Measurements from ENCODE around the gene TGFB1I1. TPM values are rescaled to one million over a fixed set of nuclear protein-coding genes. Genes with fewer than 3 reads are reported as not detected.
"Not testable (repeated sequence)": the region's sequence is repeated elsewhere in the genome, so short reads cannot be mapped to it uniquely, and the experiment has no call there.

TGFB1I1 gene
- total and polyA plus RNA-seq, 4 donors = 124 to 240 (median 199) TPM

GRCh38 chr16:31430380-31431052 lies 41.4 kb upstream of the TGFB1I1 start:
- intact Hi-C loops (cut with DNase I) = no loop called here
- no peaks in the 10 kb centered on the region for H3K27me3 ChIP-seq (ENCODE audit: control insufficient read depth in 1 of 2, insufficient read depth in 2 of 2, low read length in 1 of 2)
- H3K9me3 ChIP-seq (ENCODE audit: control insufficient read depth, low read length) = no peaks in the 10 kb centered on the region
- DNase-seq (peak in 1 of 2 donors; percentile 15), ATAC-seq (ENCODE audit: low FRiP score) (no peak)
- H3K4me3 ChIP-seq (ENCODE audit: low read length in 2 of 2) = no peak overlapping the region
- no peaks in the 10 kb centered on the region for H3K36me3 ChIP-seq (ENCODE audit: control insufficient read depth in 1 of 2, insufficient read depth in 2 of 2, low read length in 1 of 2)
- no peak overlapping the region for H3K27ac ChIP-seq (ENCODE audit: low read depth in 1 of 2, low read length in 2 of 2)
- no peaks in the 10 kb centered on the region for H3K4me1 ChIP-seq (ENCODE audit: control insufficient read depth in 1 of 2, insufficient read depth in 2 of 2, low read length in 2 of 2)
- 55 to 65% methylated on average over 5 of the region's 5 CpGs for WGBS, 2 donors

- DNase-seq (peak in 1 of 2 donors; percentile 33), ATAC-seq (ENCODE audit: low FRiP score) (peak; percentile 37)
- Histone ChIP-seq H3K4me1 (ENCODE audit: control insufficient read depth in 1 of 2, insufficient read depth in 2 of 2, low read length in 2 of 2) (no peaks in the 10 kb centered on the region), H3K36me3 (ENCODE audit: control insufficient read depth in 1 of 2, insufficient read depth in 2 of 2, low read length in 1 of 2) (no peaks in the 10 kb centered on the region), H3K4me3 (ENCODE audit: low read length in 2 of 2) (no peak overlapping the region), H3K27ac (ENCODE audit: low read depth in 1 of 2, low read length in 2 of 2) (no peak overlapping the region), H3K9me3 (ENCODE audit: control insufficient read depth, low read length) (no peaks in the 10 kb centered on the region), H3K27me3 (ENCODE audit: control insufficient read depth in 1 of 2, insufficient read depth in 2 of 2, low read length in 1 of 2) (no peaks in the 10 kb centered on the region)
- intact Hi-C loops (cut with DNase I) = no loop called here
- 93% methylated on average over 46 to 47 of the region's 47 CpGs for WGBS, 2 donors
Measured at GRCh38 chr16:31435341-31436220, 36.4 kb upstream of the TGFB1I1 start.

- H3K27me3 ChIP-seq (ENCODE audit: control insufficient read depth in 1 of 2, insufficient read depth in 2 of 2, low read length in 1 of 2) = no peaks in the 10 kb centered on the region
- ATAC-seq (ENCODE audit: low FRiP score) (peak; percentile 37), DNase-seq (peak in 1 of 2 donors; percentile 39)
- no peak overlapping the region for H3K4me3 ChIP-seq (ENCODE audit: low read length in 2 of 2)
- H3K9me3 ChIP-seq (ENCODE audit: control insufficient read depth, low read length) = no peaks in the 10 kb centered on the region
- WGBS, 2 donors = 93 to 94% methylated on average over 41 to 44 of the region's 44 CpGs
- intact Hi-C loops (cut with DNase I) = no loop called here
- no peak overlapping the region for H3K27ac ChIP-seq (ENCODE audit: low read depth in 1 of 2, low read length in 2 of 2)
- no peaks in the 10 kb centered on the region for H3K36me3 ChIP-seq (ENCODE audit: control insufficient read depth in 1 of 2, insufficient read depth in 2 of 2, low read length in 1 of 2)
- no peaks in the 10 kb centered on the region for H3K4me1 ChIP-seq (ENCODE audit: control insufficient read depth in 1 of 2, insufficient read depth in 2 of 2, low read length in 2 of 2)
Measured at GRCh38 chr16:31436221-31437045, 35.5 kb upstream of the TGFB1I1 start.

- Histone ChIP-seq H3K27me3 (ENCODE audit: control insufficient read depth in 1 of 2, insufficient read depth in 2 of 2, low read length in 1 of 2) (no peaks in the 10 kb centered on the region), H3K4me3 (ENCODE audit: low read length in 2 of 2) (no peak overlapping the region), H3K36me3 (ENCODE audit: control insufficient read depth in 1 of 2, insufficient read depth in 2 of 2, low read length in 1 of 2) (no peaks in the 10 kb centered on the region), H3K4me1 (ENCODE audit: control insufficient read depth in 1 of 2, insufficient read depth in 2 of 2, low read length in 2 of 2) (no peaks in the 10 kb centered on the region), H3K27ac (ENCODE audit: low read depth in 1 of 2, low read length in 2 of 2) (no peak overlapping the region), H3K9me3 (ENCODE audit: control insufficient read depth, low read length) (no peaks in the 10 kb centered on the region)
- DNase-seq (no peak), ATAC-seq (ENCODE audit: low FRiP score) (no peak)
- intact Hi-C loops (cut with DNase I) = no loop called here
- 66 to 72% methylated on average over 2 of the region's 2 CpGs for WGBS, 2 donors
Measured at GRCh38 chr16:31438414-31438813, 33.5 kb upstream of the TGFB1I1 start.

GRCh38 chr16:31439023-31439422 lies 32.9 kb upstream of the TGFB1I1 start:
- 58 to 59% methylated on average over 3 of the region's 4 CpGs for WGBS, 2 donors
- intact Hi-C loops (cut with DNase I); H3K27me3 ChIP-seq (ENCODE audit: control insufficient read depth in 1 of 2, insufficient read depth in 2 of 2, low read length in 1 of 2); ATAC-seq (ENCODE audit: low FRiP score); H3K4me1 ChIP-seq (ENCODE audit: control insufficient read depth in 1 of 2, insufficient read depth in 2 of 2, low read length in 2 of 2); H3K36me3 ChIP-seq (ENCODE audit: control insufficient read depth in 1 of 2, insufficient read depth in 2 of 2, low read length in 1 of 2); H3K27ac ChIP-seq (ENCODE audit: low read depth in 1 of 2, low read length in 2 of 2); H3K4me3 ChIP-seq (ENCODE audit: low read length in 2 of 2); H3K9me3 ChIP-seq (ENCODE audit: control insufficient read depth, low read length); DNase-seq: not testable (repeated sequence)

GRCh38 chr16:31439519-31439918 lies 32.4 kb upstream of the TGFB1I1 start:
- Histone ChIP-seq H3K4me1 (ENCODE audit: control insufficient read depth in 1 of 2, insufficient read depth in 2 of 2, low read length in 2 of 2) (no peaks in the 10 kb centered on the region), H3K4me3 (ENCODE audit: low read length in 2 of 2) (no peak overlapping the region), H3K27ac (ENCODE audit: low read depth in 1 of 2, low read length in 2 of 2) (no peak overlapping the region), H3K27me3 (ENCODE audit: control insufficient read depth in 1 of 2, insufficient read depth in 2 of 2, low read length in 1 of 2) (no peaks in the 10 kb centered on the region), H3K36me3 (ENCODE audit: control insufficient read depth in 1 of 2, insufficient read depth in 2 of 2, low read length in 1 of 2) (no peaks in the 10 kb centered on the region), H3K9me3 (ENCODE audit: control insufficient read depth, low read length) (no peaks in the 10 kb centered on the region)
- intact Hi-C loops (cut with DNase I) = no loop called here
- WGBS, 2 donors = 74 to 75% methylated on average over 3 of the region's 3 CpGs
- no peak for ATAC-seq (ENCODE audit: low FRiP score)
- peak in 1 of 2 donors; percentile 2 for DNase-seq

- WGBS, 2 donors = 38 to 49% methylated on average over 4 of the region's 4 CpGs
- H3K9me3 ChIP-seq (ENCODE audit: control insufficient read depth, low read length) = no peaks in the 10 kb centered on the region
Measured at GRCh38 chr16:31440516-31441184, 31.3 kb upstream of the TGFB1I1 start.

GRCh38 chr16:31441956-31442355 lies 30.0 kb upstream of the TGFB1I1 start:
- no peak for ATAC-seq (ENCODE audit: low FRiP score)
- Histone ChIP-seq H3K27ac (ENCODE audit: low read depth in 1 of 2, low read length in 2 of 2) (no peak overlapping the region), H3K4me1 (ENCODE audit: control insufficient read depth in 1 of 2, insufficient read depth in 2 of 2, low read length in 2 of 2) (no peaks in the 10 kb centered on the region), H3K36me3 (ENCODE audit: control insufficient read depth in 1 of 2, insufficient read depth in 2 of 2, low read length in 1 of 2) (no peaks in the 10 kb centered on the region), H3K9me3 (ENCODE audit: control insufficient read depth, low read length) (no peaks in the 10 kb centered on the region), H3K27me3 (ENCODE audit: control insufficient read depth in 1 of 2, insufficient read depth in 2 of 2, low read length in 1 of 2) (no peaks in the 10 kb centered on the region), H3K4me3 (ENCODE audit: low read length in 2 of 2) (no peak overlapping the region)
- WGBS, 2 donors = 62 to 68% methylated on average over 29 to 34 of the region's 34 CpGs
- intact Hi-C loops (cut with DNase I) = loop anchor here (2.0 to 10.0 kb wide), 2 partner anchors 257 to 457 kb away; partner anchors contain the start of genes FUS (in 2 of the 2) and HSD3B7 (in 1 of the 2)
- DNase-seq = peak in 1 of 2 donors; percentile 77

More at GRCh38 chr16:31440516-31441184, 31.3 kb upstream of the TGFB1I1 start:
- ATAC-seq (ENCODE audit: low FRiP score) = no peak
- intact Hi-C loops (cut with DNase I) = loop anchor here (10.0 kb wide), 1 partner anchor 256 kb away; the partner anchor contains the start of gene FUS (in 2 of the 2)
- Histone ChIP-seq H3K36me3 (ENCODE audit: control insufficient read depth in 1 of 2, insufficient read depth in 2 of 2, low read length in 1 of 2) (no peaks in the 10 kb centered on the region), H3K4me3 (ENCODE audit: low read length in 2 of 2) (no peak overlapping the region), H3K4me1 (ENCODE audit: control insufficient read depth in 1 of 2, insufficient read depth in 2 of 2, low read length in 2 of 2) (no peaks in the 10 kb centered on the region), H3K27me3 (ENCODE audit: control insufficient read depth in 1 of 2, insufficient read depth in 2 of 2, low read length in 1 of 2) (no peaks in the 10 kb centered on the region), H3K27ac (ENCODE audit: low read depth in 1 of 2, low read length in 2 of 2) (no peak overlapping the region)
- no peak for DNase-seq

All from aorta (tissue), 5 donors.